K562 (cell line): ENCODE results near the gene NCOA4.

ENCODE experiments used
- BDP1 ChIP-seq: IDR thresholded peaks from 3 replicates; pipeline ENCODE4 v1.6.1; 2011; ENCODE audit not compliant: insufficient read length, insufficient read depth
- CEBPB ChIP-seq: fragments of 450-650 bp; IDR thresholded peaks from 2 replicates; pipeline ENCODE4 v1.6.1; 2016; ENCODE audit warnings: missing genetic modification characterization, missing compliant biosample characterization
- ESRRA ChIP-seq: fragments of 450-650 bp; IDR thresholded peaks from 2 replicates; pipeline ENCODE4 v1.6.1; 2014; ENCODE audit warnings: low read depth, mild to moderate bottlenecking, moderate library complexity, borderline replicate concordance
- FOXM1 ChIP-seq, 2 experiments: fragments of 450-650 bp in 1 of 2; sonication (generic) in 1 of 2; formaldehyde crosslinking in 1 of 2; IDR thresholded peaks; 2 replicates each; pipeline versions ENCODE4 v1.6.1 to v1.9.0; 2017 to 2022; ENCODE audit warnings: low read depth in 2 of 2, mild to moderate bottlenecking in 2 of 2, missing genetic modification reagents in 1 of 2, moderate library complexity in 1 of 2
- HDAC6 ChIP-seq: IDR thresholded peaks from 2 replicates; pipeline ENCODE4 v1.6.1; 2012; ENCODE audit warnings: low read depth, mild to moderate bottlenecking, control low read depth, inconsistent platforms, low read length, moderate library complexity
- JUND ChIP-seq, 2 experiments: IDR thresholded peaks; 2 replicates in 1 of 2; 3 replicates in 1 of 2; pipeline ENCODE4 v1.6.1; 2011; ENCODE audit warnings: borderline replicate concordance in 2 of 2, low read depth in 2 of 2, low read length in 2 of 2, improper control_type of control experiment in 1 of 2, missing biosample characterization in 1 of 2, missing genetic modification characterization in 1 of 2, missing genetic modification reagents in 1 of 2
- NCOA1 ChIP-seq: fragments of 450-650 bp; IDR thresholded peaks from 2 replicates; pipeline ENCODE4 v1.6.1; 2016; ENCODE audit warnings: low read depth
- SMARCA5 ChIP-seq: fragments of 450-650 bp; IDR thresholded peaks from 2 replicates; pipeline ENCODE4 v1.6.1; 2016
- SMARCC2 ChIP-seq: fragments of 450-650 bp; IDR thresholded peaks from 2 replicates; pipeline ENCODE4 v1.6.1; 2017; ENCODE audit warnings: antibody characterized with exemption, moderate library complexity, mild to moderate bottlenecking, low read depth
- TCF7L2 ChIP-seq: fragments of 150-350 bp; IDR thresholded peaks from 2 replicates; pipeline ENCODE4 v1.6.1; 2016; ENCODE audit warnings: low read depth, mild to moderate bottlenecking, low read length, moderate library complexity
- ZZZ3 ChIP-seq: fragments of 450-650 bp; IDR thresholded peaks from 2 replicates; pipeline ENCODE4 v1.6.1; 2016; ENCODE audit warnings: antibody characterized with exemption, mild to moderate bottlenecking, moderate library complexity
- TF ChIP-seq, protein P1 (sequence below), 3 experiments: IDR thresholded peaks in 2 of 3; conservative IDR thresholded peaks in 1 of 3; 2 replicates each; pipeline ENCODE4 v1.5.1; 2011 to 2012; ENCODE audit warnings: low read length in 3 of 3, mild to moderate bottlenecking in 3 of 3, control low read depth in 2 of 3, improper control_type of control experiment in 1 of 3, inconsistent platforms in 1 of 3, low read depth in 1 of 3, mixed read lengths in 1 of 3, moderate library complexity in 1 of 3; ENCODE audit not compliant: insufficient read depth in 2 of 3
- TF ChIP-seq, protein P2 (sequence below): sonication (generic); formaldehyde crosslinking; IDR thresholded peaks from 2 replicates; pipeline ENCODE4 v1.8.0; 2023; ENCODE audit warnings: mild to moderate bottlenecking, missing genetic modification reagents

DNA sequence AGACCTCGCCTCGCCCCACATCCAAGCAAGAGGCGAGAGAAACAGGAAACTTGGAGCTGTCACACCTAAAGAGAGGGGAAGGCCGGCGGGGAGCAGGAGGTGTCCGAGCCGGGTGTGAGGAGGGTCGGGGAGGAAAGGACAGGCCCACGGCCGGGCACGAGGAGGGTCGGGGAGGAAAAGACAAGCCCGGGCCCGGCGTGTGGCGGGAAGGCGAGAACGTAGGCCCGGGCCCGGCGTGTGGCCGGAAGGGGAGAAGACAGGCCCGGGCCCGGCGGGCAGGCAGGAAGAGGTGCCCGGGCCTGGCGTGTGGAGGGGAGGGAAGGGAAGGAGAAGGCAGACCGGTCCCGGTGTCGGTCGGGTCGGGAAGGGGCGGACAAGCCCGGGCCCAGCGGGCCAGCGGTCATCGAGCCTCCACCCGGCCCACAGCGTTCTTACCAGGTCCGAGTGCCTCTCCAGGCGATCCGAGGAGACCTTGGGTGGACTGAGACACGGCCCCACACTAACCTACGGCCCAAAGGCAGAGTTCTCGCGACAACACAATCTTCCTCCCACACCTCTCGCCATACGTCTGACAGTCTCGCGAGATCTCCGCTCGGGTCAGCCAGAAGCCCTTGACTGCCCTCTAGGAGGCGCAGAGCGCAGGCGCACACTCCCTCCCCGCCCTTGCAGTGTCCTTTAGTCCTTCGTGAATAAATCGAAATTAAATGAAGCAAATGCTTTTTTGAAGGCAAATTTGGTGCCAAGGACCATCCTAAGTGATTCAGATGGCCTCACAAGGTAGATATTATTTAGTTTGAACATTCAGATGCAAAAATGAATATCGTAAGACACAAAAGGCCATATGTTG lies at the start of gene NCOA4:
- no peak for TF ChIP-seq SMARCC2
- peak; percentile 39; the same call in 1 of the 2 replicates for TF ChIP-seq JUND (IDR thresholded peaks at IDR 0.05; ENCODE audit: borderline replicate concordance, low read depth, low read length)
- TF ChIP-seq JUND (tag; IDR thresholded peaks at IDR 0.05; ENCODE audit: borderline replicate concordance, low read depth, low read length): no peak; the same call in 2 of the 3 replicates
- no peak for TF ChIP-seq HDAC6
- TF ChIP-seq, protein P1, sequence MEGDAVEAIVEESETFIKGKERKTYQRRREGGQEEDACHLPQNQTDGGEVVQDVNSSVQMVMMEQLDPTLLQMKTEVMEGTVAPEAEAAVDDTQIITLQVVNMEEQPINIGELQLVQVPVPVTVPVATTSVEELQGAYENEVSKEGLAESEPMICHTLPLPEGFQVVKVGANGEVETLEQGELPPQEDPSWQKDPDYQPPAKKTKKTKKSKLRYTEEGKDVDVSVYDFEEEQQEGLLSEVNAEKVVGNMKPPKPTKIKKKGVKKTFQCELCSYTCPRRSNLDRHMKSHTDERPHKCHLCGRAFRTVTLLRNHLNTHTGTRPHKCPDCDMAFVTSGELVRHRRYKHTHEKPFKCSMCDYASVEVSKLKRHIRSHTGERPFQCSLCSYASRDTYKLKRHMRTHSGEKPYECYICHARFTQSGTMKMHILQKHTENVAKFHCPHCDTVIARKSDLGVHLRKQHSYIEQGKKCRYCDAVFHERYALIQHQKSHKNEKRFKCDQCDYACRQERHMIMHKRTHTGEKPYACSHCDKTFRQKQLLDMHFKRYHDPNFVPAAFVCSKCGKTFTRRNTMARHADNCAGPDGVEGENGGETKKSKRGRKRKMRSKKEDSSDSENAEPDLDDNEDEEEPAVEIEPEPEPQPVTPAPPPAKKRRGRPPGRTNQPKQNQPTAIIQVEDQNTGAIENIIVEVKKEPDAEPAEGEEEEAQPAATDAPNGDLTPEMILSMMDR (IDR thresholded peaks at IDR 0.05 in 2 of 3, conservative IDR thresholded peaks at IDR 0.05 in 1 of 3; ENCODE audit: insufficient read depth in 2 of 3, low read depth in 1 of 3, low read length in 3 of 3): peak; percentile 71 to 96 (median 91)
- peak; percentile 79; the same call in 1 of the 2 replicates for TF ChIP-seq ZZZ3
- no peak for TF ChIP-seq CEBPB (tag)
- TF ChIP-seq FOXM1 (IDR thresholded peaks at IDR 0.05; ENCODE audit: low read depth): no peak
- TF ChIP-seq FOXM1 (CRISPR knock-in tag; IDR thresholded peaks at IDR 0.05; ENCODE audit: low read depth): no peak
- TF ChIP-seq ESRRA: peak; percentile 99
- TF ChIP-seq, protein P2, sequence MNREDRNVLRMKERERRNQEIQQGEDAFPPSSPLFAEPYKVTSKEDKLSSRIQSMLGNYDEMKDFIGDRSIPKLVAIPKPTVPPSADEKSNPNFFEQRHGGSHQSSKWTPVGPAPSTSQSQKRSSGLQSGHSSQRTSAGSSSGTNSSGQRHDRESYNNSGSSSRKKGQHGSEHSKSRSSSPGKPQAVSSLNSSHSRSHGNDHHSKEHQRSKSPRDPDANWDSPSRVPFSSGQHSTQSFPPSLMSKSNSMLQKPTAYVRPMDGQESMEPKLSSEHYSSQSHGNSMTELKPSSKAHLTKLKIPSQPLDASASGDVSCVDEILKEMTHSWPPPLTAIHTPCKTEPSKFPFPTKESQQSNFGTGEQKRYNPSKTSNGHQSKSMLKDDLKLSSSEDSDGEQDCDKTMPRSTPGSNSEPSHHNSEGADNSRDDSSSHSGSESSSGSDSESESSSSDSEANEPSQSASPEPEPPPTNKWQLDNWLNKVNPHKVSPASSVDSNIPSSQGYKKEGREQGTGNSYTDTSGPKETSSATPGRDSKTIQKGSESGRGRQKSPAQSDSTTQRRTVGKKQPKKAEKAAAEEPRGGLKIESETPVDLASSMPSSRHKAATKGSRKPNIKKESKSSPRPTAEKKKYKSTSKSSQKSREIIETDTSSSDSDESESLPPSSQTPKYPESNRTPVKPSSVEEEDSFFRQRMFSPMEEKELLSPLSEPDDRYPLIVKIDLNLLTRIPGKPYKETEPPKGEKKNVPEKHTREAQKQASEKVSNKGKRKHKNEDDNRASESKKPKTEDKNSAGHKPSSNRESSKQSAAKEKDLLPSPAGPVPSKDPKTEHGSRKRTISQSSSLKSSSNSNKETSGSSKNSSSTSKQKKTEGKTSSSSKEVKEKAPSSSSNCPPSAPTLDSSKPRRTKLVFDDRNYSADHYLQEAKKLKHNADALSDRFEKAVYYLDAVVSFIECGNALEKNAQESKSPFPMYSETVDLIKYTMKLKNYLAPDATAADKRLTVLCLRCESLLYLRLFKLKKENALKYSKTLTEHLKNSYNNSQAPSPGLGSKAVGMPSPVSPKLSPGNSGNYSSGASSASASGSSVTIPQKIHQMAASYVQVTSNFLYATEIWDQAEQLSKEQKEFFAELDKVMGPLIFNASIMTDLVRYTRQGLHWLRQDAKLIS (CRISPR knock-in tag): no peak
- no peak; the same call in 1 of the 2 replicates for TF ChIP-seq SMARCA5
- no peak for TF ChIP-seq BDP1
- TF ChIP-seq NCOA1: 0 out of 2 replicates have a peak, but pooled peaks have one; percentile 22
- TF ChIP-seq TCF7L2: no peak
